ENCODE results near the gene SLC1A7. TPM values are rescaled to one million over a fixed set of nuclear protein-coding genes. Genes with fewer than 3 reads are reported as not detected.

Gene SLC1A7
- polyA plus RNA-seq, 1 donor (not counting 4 experiments of a cell fraction or from before 2014, with no cell fraction given), result not detected

DNA sequence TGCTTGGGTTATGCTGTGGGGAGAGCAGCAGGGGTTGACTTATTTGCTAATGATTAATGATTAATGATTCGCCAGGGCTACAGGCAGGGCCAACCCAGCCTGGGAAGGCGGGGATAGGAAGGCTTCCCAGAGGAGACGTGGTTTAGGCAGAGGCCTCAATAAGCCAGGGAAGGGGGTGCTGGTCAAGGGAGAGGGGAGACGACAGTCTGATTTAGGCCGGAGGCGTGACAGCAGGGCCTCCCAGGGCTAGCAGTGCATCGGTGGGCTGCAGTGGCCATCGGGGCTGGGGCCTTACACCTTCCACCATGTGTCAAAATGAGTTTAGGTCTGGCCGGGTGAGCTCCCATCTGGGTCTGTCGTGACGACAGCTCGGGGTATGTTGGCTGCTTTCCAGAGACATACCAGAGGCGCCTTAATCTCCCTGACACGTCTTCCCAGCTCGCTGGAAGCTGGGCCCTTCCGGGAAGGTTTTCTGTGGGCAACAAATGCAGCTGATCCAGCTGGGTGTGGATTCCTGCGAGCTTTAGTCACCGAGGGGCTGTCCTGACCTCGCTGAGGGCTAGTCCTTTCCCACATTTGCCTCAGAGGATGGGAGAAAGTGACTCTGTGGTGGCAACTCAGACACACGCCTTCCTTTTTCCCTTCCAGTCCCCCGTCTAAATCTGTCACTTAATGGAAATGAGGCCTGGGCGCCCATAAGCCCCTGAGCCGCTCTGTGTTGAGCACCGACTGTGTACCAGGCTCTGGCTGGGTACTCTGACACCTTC, 3.7 kb upstream of the SLC1A7 start:
- H3K79me2 ChIP-seq (ENCODE audit: control insufficient read depth, insufficient read depth, low read length), result no peaks in the 10 kb centered on the region
- peak overlapping the region; percentile 42 for H2AFZ ChIP-seq (ENCODE audit: control insufficient read depth, low read length)
- peaks cover 3% of the 10 kb centered on the region for H3K27me3 ChIP-seq (ENCODE audit: control insufficient read depth, extremely low read depth, insufficient read depth, low read length)
- H3K4me3 ChIP-seq (ENCODE audit: control insufficient read depth in 2 of 3, extremely low read depth in 1 of 3, insufficient read depth in 2 of 3, low read depth in 1 of 3, low read length in 3 of 3), result no peak overlapping the region
- dilution Hi-C loops (cut with MboI; ENCODE audit: extremely low pct_ligation_motif_present, low sequenced_read_pairs), result no loop called here
- no peaks in the 10 kb centered on the region for H3K9me1 ChIP-seq (ENCODE audit: control insufficient read depth, extremely low read depth, insufficient read depth, low read length)
- no peaks in the 10 kb centered on the region for H3K36me3 ChIP-seq (ENCODE audit: control insufficient read depth in 2 of 2, extremely low read depth in 1 of 2, insufficient read depth in 2 of 2, low read length in 2 of 2)
- H3K4me2 ChIP-seq (ENCODE audit: control insufficient read depth, extremely low read depth, insufficient read depth, low read depth, low read length), result peak overlapping the region; percentile 31
- no peaks in the 10 kb centered on the region for H4K20me1 ChIP-seq (ENCODE audit: control insufficient read depth, extremely low read depth, insufficient read depth, low read length)
- H3K9me3 ChIP-seq (ENCODE audit: control insufficient read depth, low read depth, low read length), result no peaks in the 10 kb centered on the region
- FAIRE-seq (no peak), DNase-seq (ENCODE audit: low read depth, low spot score) (peak; percentile 80)
- no peak for TF ChIP-seq EZH2 (IDR thresholded peaks at IDR 0.05; ENCODE audit: low read length)
- TF ChIP-seq, protein P1, sequence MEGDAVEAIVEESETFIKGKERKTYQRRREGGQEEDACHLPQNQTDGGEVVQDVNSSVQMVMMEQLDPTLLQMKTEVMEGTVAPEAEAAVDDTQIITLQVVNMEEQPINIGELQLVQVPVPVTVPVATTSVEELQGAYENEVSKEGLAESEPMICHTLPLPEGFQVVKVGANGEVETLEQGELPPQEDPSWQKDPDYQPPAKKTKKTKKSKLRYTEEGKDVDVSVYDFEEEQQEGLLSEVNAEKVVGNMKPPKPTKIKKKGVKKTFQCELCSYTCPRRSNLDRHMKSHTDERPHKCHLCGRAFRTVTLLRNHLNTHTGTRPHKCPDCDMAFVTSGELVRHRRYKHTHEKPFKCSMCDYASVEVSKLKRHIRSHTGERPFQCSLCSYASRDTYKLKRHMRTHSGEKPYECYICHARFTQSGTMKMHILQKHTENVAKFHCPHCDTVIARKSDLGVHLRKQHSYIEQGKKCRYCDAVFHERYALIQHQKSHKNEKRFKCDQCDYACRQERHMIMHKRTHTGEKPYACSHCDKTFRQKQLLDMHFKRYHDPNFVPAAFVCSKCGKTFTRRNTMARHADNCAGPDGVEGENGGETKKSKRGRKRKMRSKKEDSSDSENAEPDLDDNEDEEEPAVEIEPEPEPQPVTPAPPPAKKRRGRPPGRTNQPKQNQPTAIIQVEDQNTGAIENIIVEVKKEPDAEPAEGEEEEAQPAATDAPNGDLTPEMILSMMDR (optimal IDR thresholded peaks at IDR 0.05 in 1 of 3, IDR thresholded peaks at IDR 0.05 in 1 of 3, conservative IDR thresholded peaks at IDR 0.05 in 1 of 3; ENCODE audit: extremely low read depth in 1 of 3, insufficient read depth in 2 of 3, low read length in 3 of 3), result no peak
- H3K27ac ChIP-seq (ENCODE audit: control insufficient read depth, insufficient read depth, low read length), result no peak overlapping the region
- H3K4me1 ChIP-seq (ENCODE audit: control insufficient read depth, extremely low read depth, insufficient read depth, low read length), result peaks cover 9% of the 10 kb centered on the region
- peak overlapping the region; percentile 7 for H3K9ac ChIP-seq (ENCODE audit: control insufficient read depth, extremely low read depth, insufficient read depth, low read length)

DNA sequence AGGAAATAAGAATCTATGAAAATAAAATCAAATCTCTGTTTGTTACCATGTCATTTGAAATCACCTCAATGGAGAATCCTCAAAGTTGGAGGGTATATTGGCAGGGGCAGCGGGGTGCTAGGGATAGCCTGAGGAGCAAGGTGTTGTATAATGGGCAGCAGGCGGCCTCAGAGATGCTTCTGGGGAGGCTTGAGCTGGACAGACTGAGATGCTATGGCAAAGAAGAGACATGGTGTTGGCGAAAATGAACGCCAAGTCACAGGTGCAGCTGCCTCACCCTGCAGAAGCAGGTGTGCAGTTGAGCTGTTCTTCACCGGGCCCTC, 3.1 kb upstream of the SLC1A7 start:
- H3K4me2 ChIP-seq (ENCODE audit: control insufficient read depth, extremely low read depth, insufficient read depth, low read depth, low read length), result no peak overlapping the region
- H3K9ac ChIP-seq (ENCODE audit: control insufficient read depth, extremely low read depth, insufficient read depth, low read length), result no peak overlapping the region
- peaks cover 9% of the 10 kb centered on the region for H3K4me1 ChIP-seq (ENCODE audit: control insufficient read depth, extremely low read depth, insufficient read depth, low read length)
- H3K9me3 ChIP-seq (ENCODE audit: control insufficient read depth, low read depth, low read length), result no peaks in the 10 kb centered on the region
- H3K27ac ChIP-seq (ENCODE audit: control insufficient read depth, insufficient read depth, low read length), result no peak overlapping the region
- no peak for TF ChIP-seq EZH2 (IDR thresholded peaks at IDR 0.05; ENCODE audit: low read length)
- TF ChIP-seq, protein P1 (optimal IDR thresholded peaks at IDR 0.05 in 1 of 3, IDR thresholded peaks at IDR 0.05 in 1 of 3, conservative IDR thresholded peaks at IDR 0.05 in 1 of 3; ENCODE audit: extremely low read depth in 1 of 3, insufficient read depth in 2 of 3, low read length in 3 of 3), result no peak
- H3K9me1 ChIP-seq (ENCODE audit: control insufficient read depth, extremely low read depth, insufficient read depth, low read length), result no peaks in the 10 kb centered on the region
- dilution Hi-C loops (cut with MboI; ENCODE audit: extremely low pct_ligation_motif_present, low sequenced_read_pairs), result no loop called here
- FAIRE-seq (no peak), DNase-seq (ENCODE audit: low read depth, low spot score) (no peak)
- H3K27me3 ChIP-seq (ENCODE audit: control insufficient read depth, extremely low read depth, insufficient read depth, low read length), result peaks cover 3% of the 10 kb centered on the region
- no peak overlapping the region for H2AFZ ChIP-seq (ENCODE audit: control insufficient read depth, low read length)
- H3K36me3 ChIP-seq (ENCODE audit: control insufficient read depth in 2 of 2, extremely low read depth in 1 of 2, insufficient read depth in 2 of 2, low read length in 2 of 2), result no peaks in the 10 kb centered on the region
- H4K20me1 ChIP-seq (ENCODE audit: control insufficient read depth, extremely low read depth, insufficient read depth, low read length), result no peaks in the 10 kb centered on the region
- no peaks in the 10 kb centered on the region for H3K79me2 ChIP-seq (ENCODE audit: control insufficient read depth, insufficient read depth, low read length)
- H3K4me3 ChIP-seq (ENCODE audit: control insufficient read depth in 2 of 3, extremely low read depth in 1 of 3, insufficient read depth in 2 of 3, low read depth in 1 of 3, low read length in 3 of 3), result no peak overlapping the region

Data from keratinocyte (primary cell).